IPS-18c (cell line): ENCODE data around the gene AIG1.
"Not testable (repeated sequence)": the region's sequence is repeated elsewhere in the genome, so short reads cannot be mapped to it uniquely, and the experiment has no call there.

ENCODE experiments used
- H3K4me3 ChIP-seq: 2 replicates; pipeline ENCODE4 v1.7.0; 2013; ENCODE audit warnings: low read depth, mild to moderate bottlenecking, low read length, moderate library complexity; ENCODE audit not compliant: insufficient read depth
- H3K9me3 ChIP-seq: one replicate; pipeline ENCODE4 v1.6.1; 2013; ENCODE audit warnings: mild to moderate bottlenecking, low read length, moderate library complexity; ENCODE audit not compliant: control insufficient read depth, insufficient read depth

Gene AIG1

DNA sequence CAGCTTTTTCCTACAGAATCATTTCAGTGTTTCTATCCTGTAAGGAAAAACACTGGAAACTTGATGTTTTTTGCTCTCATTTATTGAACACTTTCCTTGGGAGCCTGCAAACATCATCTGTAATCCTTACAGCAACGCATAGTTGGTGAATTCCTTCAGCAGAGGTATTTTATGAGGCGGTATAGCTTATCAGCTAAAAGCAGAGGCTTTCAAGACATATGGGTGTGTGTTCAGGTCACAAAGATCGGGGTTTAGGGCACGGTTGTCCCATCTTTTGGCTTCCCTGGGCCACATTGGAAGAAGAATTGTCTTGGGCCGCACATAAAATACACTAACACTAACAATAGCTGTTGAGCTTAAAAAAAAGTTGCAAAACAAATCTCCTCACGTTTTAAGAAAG lies 185.0 kb downstream of the AIG1 start:
- Histone ChIP-seq H3K9me3 (peaks cover 2% of the 10 kb centered on the region), H3K4me3 (no peak overlapping the region)

- H3K4me3 ChIP-seq, H3K9me3 ChIP-seq: not testable (repeated sequence)
Observed at GRCh38 chr6:143246166-143246775, 185.6 kb downstream of the AIG1 start.

DNA sequence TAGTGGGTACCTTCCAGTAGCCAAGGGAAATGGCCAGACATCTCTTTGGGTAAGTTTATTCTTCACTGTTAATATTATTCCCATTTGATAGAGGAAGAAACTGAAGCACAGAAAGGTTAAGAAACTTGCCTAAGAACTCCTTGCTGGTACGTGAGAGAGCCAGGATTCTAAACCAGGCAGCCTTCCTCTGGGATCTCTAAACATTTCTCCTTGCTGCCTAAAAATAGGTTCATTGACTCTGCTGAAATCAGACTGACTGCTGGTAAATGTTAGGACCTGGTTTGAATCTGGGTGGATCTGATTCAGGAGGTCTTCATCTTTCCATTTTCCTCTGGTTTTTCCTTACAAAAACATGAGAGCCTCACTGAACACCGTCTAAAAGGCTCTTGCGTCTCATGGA lies 186.9 kb downstream of the AIG1 start:
- peaks cover 2% of the 10 kb centered on the region for H3K9me3 ChIP-seq
- H3K4me3 ChIP-seq = no peak overlapping the region

GRCh38 chr6:143248359-143248758 lies 187.7 kb downstream of the AIG1 start:
- Histone ChIP-seq H3K9me3 (peaks cover 2% of the 10 kb centered on the region), H3K4me3 (no peak overlapping the region)

GRCh38 chr6:143251288-143251687 lies 190.6 kb downstream of the AIG1 start:
- Histone ChIP-seq H3K9me3 (peaks cover 3% of the 10 kb centered on the region), H3K4me3 (no peak overlapping the region)

- H3K4me3 ChIP-seq = no peak overlapping the region
- H3K9me3 ChIP-seq = peaks cover 2% of the 10 kb centered on the region
Observed at GRCh38 chr6:143252961-143253360, 192.3 kb downstream of the AIG1 start.

GRCh38 chr6:143253586-143253985 lies 192.9 kb downstream of the AIG1 start:
- Histone ChIP-seq H3K4me3 (no peak overlapping the region), H3K9me3 (peaks cover 2% of the 10 kb centered on the region)

DNA sequence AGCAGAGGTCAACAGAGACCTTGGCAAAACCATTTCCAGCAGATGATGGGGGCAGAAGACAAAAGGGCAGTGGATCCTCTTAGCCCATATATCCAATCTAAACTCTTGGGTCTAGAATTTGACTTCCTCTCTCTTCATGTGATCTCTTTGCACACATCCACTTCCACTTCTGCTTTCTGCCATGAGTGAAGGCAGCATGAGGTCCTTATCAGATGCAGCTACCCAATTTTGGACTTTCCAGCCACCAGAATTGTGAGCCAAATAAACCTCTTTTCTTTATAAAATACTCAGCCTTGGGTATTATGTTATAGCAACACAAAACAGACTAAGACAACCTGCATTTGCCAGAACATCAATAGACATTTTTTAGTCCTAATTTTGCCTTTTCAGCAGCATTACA lies 198.3 kb downstream of the AIG1 start:
- Histone ChIP-seq H3K4me3 (no peak overlapping the region), H3K9me3 (peaks cover 2% of the 10 kb centered on the region)

DNA sequence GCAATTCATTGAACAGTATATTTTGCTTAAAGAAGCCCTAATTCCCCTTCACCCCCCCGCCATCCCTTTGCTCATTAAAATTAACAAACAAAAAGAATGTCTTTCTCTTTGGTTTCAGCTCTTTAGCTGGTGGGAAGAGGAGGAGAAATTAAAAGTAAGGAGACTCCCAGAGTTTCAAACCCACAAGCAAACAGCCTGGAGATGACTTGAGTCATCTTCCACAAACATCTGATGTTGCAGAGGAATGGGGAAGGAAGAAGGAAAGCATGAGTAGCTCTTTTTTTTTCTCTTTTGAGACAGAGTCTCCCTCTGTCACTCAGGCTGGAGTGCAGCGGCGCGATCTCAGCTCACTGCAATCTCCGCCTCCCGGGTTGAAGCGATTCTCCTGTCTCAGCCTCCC lies 200.2 kb downstream of the AIG1 start:
- Histone ChIP-seq H3K4me3 (no peak overlapping the region), H3K9me3 (no peaks in the 10 kb centered on the region)

- H3K9me3 ChIP-seq = no peaks in the 10 kb centered on the region
- H3K4me3 ChIP-seq = no peak overlapping the region
Observed at GRCh38 chr6:143261899-143262436, 201.3 kb downstream of the AIG1 start.

- H3K9me3 ChIP-seq = no peaks in the 10 kb centered on the region
- H3K4me3 ChIP-seq = no peak overlapping the region
Observed at GRCh38 chr6:143262859-143263258, 202.2 kb downstream of the AIG1 start.

- H3K4me3 ChIP-seq = no peak overlapping the region
- H3K9me3 ChIP-seq = no peaks in the 10 kb centered on the region
Observed at GRCh38 chr6:143264379-143264778, 203.7 kb downstream of the AIG1 start.

DNA sequence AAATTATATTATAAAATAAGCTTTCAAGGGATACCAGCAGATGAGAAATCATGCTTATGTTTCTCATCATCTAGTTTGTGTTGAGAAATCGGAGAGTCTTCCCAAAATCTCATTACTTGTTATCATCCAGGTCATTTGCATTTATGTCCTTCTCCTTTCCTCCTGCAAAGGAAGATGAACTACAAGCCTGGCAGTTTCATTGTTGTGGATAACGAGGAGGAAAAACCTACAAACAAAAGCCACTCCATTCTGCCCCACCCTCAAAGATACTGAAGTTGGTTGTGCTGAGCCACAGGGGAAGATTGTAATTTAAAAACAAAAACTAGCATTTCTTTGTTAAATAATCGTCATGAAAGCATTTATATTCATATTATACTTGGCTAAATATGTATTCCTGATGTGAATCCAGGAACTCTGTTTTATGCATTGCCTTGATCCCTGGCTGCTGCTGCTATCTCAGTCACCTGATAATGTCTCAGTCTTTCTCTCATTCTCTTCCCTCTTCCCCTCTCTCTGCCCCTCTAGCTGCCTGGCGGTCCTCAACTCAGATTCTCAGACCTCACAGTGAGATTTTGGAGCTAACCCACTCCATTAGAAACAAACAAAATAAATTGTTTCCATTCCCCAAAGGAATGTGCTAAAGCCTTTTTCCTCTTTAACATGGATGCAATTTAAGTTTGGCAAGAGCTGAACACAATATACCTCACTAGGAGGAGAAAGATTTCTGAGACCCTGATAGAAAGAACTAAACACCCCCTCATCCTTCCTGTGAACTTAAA lies 204.5 kb downstream of the AIG1 start:
- Histone ChIP-seq H3K4me3 (no peak overlapping the region), H3K9me3 (no peaks in the 10 kb centered on the region)

- Histone ChIP-seq H3K4me3 (no peak overlapping the region), H3K9me3 (no peaks in the 10 kb centered on the region)
Observed at GRCh38 chr6:143267760-143268159, 207.1 kb downstream of the AIG1 start.

DNA sequence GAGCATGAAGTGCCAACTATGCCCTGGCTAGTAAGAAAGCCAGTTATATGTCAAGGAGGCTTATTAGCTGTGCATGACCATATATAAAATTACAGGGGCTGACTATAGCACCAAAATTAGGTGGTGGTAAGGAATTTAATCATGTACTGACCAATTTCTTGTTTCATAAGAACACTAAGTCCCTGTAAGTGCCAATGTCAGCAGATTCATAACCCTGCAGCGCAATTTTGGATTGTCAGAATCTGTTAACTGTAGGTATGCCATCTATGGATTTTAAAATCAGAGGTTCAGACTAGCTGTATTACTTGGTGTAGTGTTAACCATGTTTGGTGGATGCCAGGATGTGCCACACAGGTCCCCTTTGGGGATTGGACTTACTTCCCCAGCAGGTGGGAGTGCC lies 207.8 kb downstream of the AIG1 start:
- Histone ChIP-seq H3K4me3 (no peak overlapping the region), H3K9me3 (no peaks in the 10 kb centered on the region)

GRCh38 chr6:143270026-143270425 lies 209.3 kb downstream of the AIG1 start:
- H3K9me3 ChIP-seq = no peaks in the 10 kb centered on the region
- no peak overlapping the region for H3K4me3 ChIP-seq

- Histone ChIP-seq H3K4me3 (no peak overlapping the region), H3K9me3 (no peaks in the 10 kb centered on the region)
Observed at GRCh38 chr6:143271024-143271423, 210.3 kb downstream of the AIG1 start.

GRCh38 chr6:143276436-143276835 lies 215.7 kb downstream of the AIG1 start:
- no peaks in the 10 kb centered on the region for H3K9me3 ChIP-seq
- H3K4me3 ChIP-seq = no peak overlapping the region
